BJ (cell line): ENCODE measurements around the gene EFNB2. TPM values are rescaled to one million over a fixed set of nuclear protein-coding genes. Genes with fewer than 3 reads are reported as not detected.

Experiments used
- CTCF ChIA-PET: fragments of 350-600 bp; formaldehyde crosslinking; extraction: SDS; loops from one replicate; lab custom pipeline; 2021; ENCODE audit warnings: antibody characterized with exemption, inconsistent platforms; lab: Yijun Ruan, JAX
- POLR2A ChIA-PET: fragments of 300-600 bp; sonication (Branson Sonifier 250); formaldehyde crosslinking; extraction: SDS; loops from one replicate; lab custom pipeline; 2021; ENCODE audit warnings: antibody characterized with exemption; lab: Charles Lee
- DNase-seq: peaks from one replicate; pipeline ENCODE4 v3.0.0-alpha.2; 2011; ENCODE audit warnings: low read depth
- H3K27me3 ChIP-seq: 2 replicates; pipeline ENCODE4 v1.6.0; 2011; ENCODE audit warnings: low read length; ENCODE audit not compliant: control insufficient read depth, insufficient read depth
- H3K36me3 ChIP-seq: 2 replicates; pipeline ENCODE4 v1.5.1; 2011; ENCODE audit warnings: low read length; ENCODE audit not compliant: control insufficient read depth, insufficient read depth
- H3K4me3 ChIP-seq: 2 replicates; pipeline ENCODE4 v1.5.1; 2011; ENCODE audit warnings: low read depth, mild to moderate bottlenecking, control low read depth, low read length
- polyA minus RNA-seq: library from RNA; depleted of rRNA, polyadenylated mRNA; stranded (reverse); fragments of >200 nt; gene quantifications from 2 replicates; pipeline ENCODE4 v1.2.3, GENCODE V29; 2011; rRNA and poly(A)+ RNA removed
- polyA plus RNA-seq: library from polyadenylated mRNA; depleted of rRNA; stranded (reverse); fragments of >200 nt; gene quantifications from 2 replicates; pipeline ENCODE4 v1.2.3, GENCODE V29; 2011; rRNA removed
- TF ChIP-seq, protein P1 (sequence below): IDR thresholded peaks from 2 replicates; pipeline ENCODE4 v1.5.1; 2011; ENCODE audit warnings: low read depth, mild to moderate bottlenecking, control low read depth, inconsistent platforms, low read length, moderate library complexity; ENCODE audit not compliant: insufficient read depth

EFNB2 gene, protein sequence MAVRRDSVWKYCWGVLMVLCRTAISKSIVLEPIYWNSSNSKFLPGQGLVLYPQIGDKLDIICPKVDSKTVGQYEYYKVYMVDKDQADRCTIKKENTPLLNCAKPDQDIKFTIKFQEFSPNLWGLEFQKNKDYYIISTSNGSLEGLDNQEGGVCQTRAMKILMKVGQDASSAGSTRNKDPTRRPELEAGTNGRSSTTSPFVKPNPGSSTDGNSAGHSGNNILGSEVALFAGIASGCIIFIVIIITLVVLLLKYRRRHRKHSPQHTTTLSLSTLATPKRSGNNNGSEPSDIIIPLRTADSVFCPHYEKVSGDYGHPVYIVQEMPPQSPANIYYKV
- 17.1 and 19.4 TPM in 2 replicates for polyA plus RNA-seq
- polyA minus RNA-seq = 20.0 and 22.8 TPM in 2 replicates

DNA sequence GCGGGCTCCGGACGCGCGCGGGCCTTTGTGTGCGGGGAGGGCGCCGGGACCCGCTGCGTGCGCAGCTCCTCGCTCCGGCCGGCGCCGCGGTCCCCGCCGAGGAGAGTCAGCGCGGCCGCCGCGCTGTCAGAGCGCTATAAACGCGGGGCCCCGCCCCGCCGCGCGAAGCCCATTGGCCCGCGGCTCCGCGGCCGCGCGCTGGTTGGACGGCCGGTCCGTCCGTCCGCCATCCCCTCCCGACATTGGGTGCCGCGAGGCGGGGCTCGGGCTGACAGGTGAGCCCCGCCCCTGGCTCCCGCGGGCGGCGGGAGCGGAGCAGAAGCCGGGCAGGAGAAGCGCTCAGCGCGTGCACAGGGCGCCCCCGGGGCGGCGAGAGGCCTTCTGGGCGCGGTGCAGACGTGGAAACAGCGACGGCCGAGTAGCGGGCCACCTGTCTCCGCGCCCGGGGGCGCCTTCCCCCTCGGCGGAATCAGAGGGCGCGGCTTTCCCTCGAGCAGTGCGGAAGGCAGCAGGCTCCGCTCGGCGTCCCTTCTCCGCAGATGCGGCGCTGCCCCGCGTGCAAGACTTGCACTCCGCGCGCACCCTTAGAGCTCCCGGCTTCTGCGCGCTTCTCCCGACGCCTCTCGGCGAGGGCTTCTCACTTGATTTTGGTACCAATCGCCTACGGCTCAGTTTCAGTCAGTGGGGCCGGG, at the start of gene EFNB2:
EFNB2 (minus strand) TSS at position 111 of the 692 bp plus-strand sequence. CDS start 698 bp downstream, outside the sequence.
- DNase-seq = peak; percentile 47
- ChIA-PET POLR2A (interaction anchor here (0.6 kb wide), 1 partner anchor 344 kb away, joined by 3 read pairs; no protein-coding TSS in a partner anchor), CTCF (interaction anchor here (0.9 to 3.9 kb wide), 23 partner anchors 10 to 1978 kb away, joined by 3 to 25 read pairs (median 4); partner anchors contain the start of gene ARGLU1)
- Histone ChIP-seq H3K36me3 (no peaks in the 10 kb centered on the region), H3K27me3 (no peaks in the 10 kb centered on the region), H3K4me3 (peak within 1 kb of the TSS; percentile 66)
- TF ChIP-seq, protein P1, sequence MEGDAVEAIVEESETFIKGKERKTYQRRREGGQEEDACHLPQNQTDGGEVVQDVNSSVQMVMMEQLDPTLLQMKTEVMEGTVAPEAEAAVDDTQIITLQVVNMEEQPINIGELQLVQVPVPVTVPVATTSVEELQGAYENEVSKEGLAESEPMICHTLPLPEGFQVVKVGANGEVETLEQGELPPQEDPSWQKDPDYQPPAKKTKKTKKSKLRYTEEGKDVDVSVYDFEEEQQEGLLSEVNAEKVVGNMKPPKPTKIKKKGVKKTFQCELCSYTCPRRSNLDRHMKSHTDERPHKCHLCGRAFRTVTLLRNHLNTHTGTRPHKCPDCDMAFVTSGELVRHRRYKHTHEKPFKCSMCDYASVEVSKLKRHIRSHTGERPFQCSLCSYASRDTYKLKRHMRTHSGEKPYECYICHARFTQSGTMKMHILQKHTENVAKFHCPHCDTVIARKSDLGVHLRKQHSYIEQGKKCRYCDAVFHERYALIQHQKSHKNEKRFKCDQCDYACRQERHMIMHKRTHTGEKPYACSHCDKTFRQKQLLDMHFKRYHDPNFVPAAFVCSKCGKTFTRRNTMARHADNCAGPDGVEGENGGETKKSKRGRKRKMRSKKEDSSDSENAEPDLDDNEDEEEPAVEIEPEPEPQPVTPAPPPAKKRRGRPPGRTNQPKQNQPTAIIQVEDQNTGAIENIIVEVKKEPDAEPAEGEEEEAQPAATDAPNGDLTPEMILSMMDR = no peak

DNA sequence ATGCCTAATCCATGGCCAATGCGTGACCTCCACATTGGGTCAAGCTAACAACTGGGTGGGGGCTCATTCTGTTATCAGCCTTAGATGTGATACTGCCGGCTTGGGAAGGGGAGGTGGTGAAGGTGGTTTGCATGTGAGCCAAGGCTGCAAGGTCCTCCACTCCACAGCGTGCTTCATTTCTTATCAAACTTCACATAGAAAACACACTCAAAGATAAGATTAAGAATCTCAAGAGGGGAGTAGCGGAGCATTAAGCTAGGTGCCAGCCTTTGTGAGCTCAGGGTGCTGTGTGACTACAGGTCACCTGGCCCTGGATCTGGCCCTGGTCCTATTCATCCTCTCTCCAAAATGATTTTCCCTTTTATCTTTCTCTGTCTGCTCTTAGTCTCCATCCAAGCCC, 45.8 kb upstream of the EFNB2 start:
- TF ChIP-seq, protein P1 = no peak
- CTCF ChIA-PET = interaction anchor here (1.0 to 1.3 kb wide), 2 partner anchors 16 to 39 kb away, joined by 3 read pairs; no protein-coding TSS in a partner anchor
- H3K27me3 ChIP-seq = no peaks in the 10 kb centered on the region
- POLR2A ChIA-PET = no interaction called here
- no peak for DNase-seq
- H3K4me3 ChIP-seq = no peak overlapping the region
- H3K36me3 ChIP-seq = no peaks in the 10 kb centered on the region

DNA sequence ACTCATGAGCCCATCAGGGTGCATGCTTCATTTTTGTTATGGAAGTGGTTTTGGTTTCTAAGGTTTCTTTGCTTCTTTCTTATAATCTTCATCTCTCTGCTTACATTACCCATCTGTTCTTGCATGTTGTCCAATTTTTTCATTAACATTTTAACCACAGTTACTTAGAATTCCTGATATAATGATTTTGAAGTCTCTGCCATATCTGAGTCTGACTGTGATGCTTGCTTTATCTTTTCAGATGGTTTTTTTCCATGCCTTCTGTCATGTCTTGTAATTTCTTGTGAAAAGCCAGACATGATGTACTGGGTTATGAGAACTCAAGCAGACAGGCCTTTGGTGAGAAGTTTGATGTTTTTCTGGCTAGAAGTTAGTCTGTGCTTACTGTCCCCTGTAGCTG, 40.4 kb upstream of the EFNB2 start:
- no peaks in the 10 kb centered on the region for H3K36me3 ChIP-seq
- no peak for DNase-seq
- TF ChIP-seq, protein P1 = no peak
- H3K4me3 ChIP-seq = no peak overlapping the region
- ChIA-PET POLR2A (no interaction called here), CTCF (interaction anchor here (0.7 to 0.9 kb wide), 2 partner anchors 39 to 44 kb away, joined by 3 read pairs; no protein-coding TSS in a partner anchor)
- H3K27me3 ChIP-seq = no peaks in the 10 kb centered on the region

DNA sequence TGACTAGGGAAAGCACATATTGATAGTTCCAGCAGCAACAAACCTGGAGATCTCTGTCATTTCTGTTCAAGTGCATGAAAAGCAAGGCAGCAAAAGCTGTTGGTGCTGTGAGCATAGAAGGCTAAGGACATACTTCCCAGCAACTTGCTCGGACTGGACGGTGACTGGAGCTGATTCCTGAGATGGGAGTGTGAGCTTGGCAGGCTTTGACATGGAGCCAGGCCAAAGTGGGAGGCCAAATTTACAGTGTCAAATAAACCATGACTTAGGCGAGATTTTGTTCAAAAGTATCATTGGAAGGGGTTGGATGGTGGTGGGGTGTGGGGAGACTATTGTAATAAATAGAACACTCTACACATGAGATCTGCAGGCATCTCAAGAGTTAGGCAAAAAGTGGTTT, 38.4 kb upstream of the EFNB2 start:
- Histone ChIP-seq H3K36me3 (no peaks in the 10 kb centered on the region), H3K27me3 (no peaks in the 10 kb centered on the region), H3K4me3 (no peak overlapping the region)
- ChIA-PET POLR2A (no interaction called here), CTCF (interaction anchor here (1.0 kb wide), 1 partner anchor 370 kb away, joined by 3 read pairs; no protein-coding TSS in a partner anchor)
- TF ChIP-seq, protein P1 = no peak
- no peak for DNase-seq
